GM18907 (cell line): ENCODE data around the gene DHRS7C.

Experiments used
- ATAC-seq: cut with Tn5 transposase; IDR thresholded peaks from one replicate; pipeline ENCODE4 v1.9.1; 2021; ENCODE audit warnings: mild to moderate bottlenecking, moderate library complexity; ENCODE audit not compliant: unreplicated experiment

DHRS7C gene, protein sequence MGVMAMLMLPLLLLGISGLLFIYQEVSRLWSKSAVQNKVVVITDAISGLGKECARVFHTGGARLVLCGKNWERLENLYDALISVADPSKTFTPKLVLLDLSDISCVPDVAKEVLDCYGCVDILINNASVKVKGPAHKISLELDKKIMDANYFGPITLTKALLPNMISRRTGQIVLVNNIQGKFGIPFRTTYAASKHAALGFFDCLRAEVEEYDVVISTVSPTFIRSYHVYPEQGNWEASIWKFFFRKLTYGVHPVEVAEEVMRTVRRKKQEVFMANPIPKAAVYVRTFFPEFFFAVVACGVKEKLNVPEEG

DNA sequence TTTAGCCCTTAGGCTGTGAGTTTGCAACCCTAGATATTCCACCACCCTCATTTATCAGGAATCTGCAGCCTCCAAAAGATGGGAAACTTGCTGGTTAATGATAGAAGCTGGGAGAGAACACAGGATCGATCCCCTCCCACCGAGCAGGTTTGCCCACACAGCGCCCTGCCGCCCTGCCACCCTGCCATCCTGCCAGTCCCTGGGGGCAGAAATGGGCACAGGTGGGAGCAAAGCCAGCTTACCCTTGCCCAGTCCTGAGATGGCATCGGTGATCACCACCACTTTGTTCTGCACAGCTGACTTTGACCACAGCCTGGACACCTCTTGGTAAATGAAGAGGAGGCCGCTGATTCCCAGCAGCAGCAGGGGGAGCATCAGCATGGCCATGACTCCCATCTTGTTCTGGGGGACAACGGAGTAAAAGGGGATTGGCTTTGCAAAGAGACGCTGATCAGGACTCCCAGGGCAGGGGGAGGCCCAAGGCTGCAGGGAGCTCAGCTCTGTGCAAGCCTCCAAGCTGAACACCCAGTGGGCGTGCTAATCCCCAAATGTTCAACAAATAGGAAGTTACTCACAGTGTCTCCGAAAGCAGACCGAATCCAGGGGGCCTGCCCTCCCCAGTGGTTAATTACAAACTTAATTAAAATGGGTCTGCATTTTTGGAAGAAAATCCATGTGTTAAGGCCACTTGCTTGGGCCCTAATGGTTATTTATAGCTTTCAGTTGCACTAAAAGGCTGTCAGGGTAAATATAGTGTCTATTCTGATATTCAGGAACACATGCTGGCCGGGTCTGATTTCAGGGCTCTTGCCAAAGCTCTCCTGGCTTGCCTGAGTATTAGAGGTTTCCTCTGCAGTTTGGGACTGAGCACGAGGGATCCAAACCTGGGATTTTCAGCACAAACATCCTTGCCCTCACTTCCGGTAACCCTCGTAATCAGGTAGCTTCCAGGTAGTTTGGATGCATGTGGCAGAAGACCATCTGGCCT, at the start of gene DHRS7C:
Gene DHRS7C, minus strand, starts transcription at position 704 of the 988 bp plus-strand sequence. Its CDS starts 308 bp downstream, at position 396.
- no peak for ATAC-seq

DNA sequence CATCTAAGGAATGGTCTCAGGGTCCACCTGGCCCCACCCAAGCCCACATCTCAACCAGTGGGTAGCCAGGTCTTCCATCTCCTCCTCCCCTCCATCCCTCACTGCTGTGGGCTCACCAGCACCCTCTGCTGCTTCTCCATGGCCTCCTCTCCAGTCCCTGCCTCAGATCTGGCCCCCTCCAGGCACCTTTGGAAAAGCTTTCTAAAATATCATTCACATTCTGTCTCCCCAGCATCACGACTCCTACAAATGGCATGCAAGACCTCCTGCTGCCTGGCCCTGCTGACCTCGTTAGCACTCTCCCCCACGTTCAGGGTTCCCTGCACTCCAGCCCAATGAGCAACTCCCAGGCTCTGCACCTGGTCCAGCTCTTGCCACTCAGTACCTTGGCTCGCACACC, 48.0 kb upstream of the DHRS7C start:
- no peak for ATAC-seq

DNA sequence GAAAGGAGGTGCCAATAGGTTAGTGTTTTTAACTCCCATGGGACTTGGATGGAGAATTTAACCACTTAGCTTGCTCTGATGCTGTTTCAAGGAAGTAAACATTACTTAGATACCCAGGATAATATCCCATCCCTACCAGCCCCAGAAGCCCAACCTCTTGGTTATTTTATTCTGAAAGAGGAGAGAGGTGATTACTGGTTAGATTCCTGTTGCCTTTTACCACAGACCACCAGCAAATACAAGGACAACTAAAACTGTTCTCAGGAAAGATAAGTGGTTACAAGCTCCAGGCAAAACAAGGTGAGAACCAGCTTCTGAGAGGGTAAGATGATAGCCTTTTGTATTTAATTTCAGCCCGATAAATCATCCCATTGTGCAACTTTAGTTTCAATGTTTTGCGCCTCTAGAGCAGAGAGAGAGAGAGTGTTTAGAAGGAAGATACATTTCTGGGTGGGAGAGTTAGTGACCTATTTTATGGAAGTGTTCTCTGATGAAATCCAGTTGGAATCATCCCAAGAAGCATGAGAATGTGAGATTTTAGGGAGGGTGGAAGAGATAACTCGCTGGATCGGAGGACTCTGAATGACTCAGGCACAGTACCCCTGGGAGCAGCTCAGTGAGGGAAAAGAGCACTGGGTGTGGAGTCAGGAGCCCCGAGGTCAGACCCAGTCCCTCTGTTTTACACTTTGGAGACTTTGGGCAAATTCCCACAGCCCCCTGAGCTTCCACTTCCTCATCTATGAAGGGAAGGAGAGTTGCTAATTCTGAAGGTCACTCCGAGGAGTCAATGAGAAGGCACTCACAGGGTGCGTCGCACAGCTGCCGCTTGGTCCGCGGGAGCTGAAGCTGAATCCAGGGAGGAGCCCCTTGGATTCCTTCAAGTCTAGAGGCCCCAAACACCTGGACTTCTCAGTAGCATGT, 46.4 kb upstream of the DHRS7C start:
- ATAC-seq = no peak

DNA sequence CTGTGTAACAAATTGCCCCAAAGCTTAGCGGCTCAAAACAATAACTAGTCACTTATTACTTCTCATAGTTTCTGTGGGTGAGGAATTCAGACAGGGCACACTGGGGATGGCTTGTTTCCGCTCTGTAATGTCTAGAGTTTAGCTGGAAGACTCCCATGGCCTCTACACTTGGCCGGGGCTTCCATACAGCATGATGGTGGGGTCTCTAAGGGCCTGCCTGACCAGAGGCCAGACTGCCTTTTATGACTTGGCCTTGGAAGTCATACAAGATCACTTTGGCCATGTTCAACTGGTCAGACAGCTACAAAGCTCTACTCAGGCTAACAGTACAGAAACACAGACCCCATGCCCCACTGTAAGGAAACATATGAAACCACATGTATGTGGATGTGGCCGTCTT, 42.5 kb upstream of the DHRS7C start:
- ATAC-seq = no peak

DNA sequence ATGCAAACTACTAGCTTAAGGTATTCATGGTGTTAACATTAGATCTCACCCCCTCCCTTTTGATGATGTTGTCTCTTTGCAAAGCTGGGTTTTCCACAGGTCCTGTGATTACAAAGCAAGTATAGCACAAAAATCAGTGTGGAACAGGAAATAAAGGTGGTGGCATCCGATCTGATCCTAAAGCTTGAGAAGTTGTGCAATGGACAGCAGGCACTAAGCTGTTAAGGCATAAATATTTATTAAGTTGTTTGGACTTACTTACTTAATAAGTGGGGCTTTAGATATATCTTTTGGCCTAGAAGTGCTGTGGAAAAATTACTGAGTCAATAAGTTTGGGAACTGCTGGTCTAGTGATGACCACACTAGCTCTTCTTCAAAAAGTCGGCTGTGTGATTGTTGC, 39.3 kb upstream of the DHRS7C start:
- ATAC-seq = no peak

DNA sequence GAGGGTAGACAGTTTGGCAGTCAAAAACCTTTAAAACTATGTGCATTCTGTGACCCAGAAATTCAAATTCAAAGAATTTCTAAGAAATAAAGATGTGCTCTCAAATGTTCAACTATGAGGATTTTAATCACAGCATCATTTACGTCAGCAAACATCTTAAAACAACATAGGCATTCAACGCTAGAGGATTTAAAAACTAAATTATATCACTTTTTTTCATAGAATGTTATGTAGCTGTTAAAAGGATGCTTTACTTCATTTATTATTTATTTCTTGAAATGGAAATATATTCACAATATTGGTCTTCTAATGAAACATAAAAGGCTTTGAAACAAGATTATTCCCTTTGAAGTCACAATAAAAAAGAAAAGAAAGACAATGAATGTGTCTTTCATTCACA, 38.0 kb upstream of the DHRS7C start:
- ATAC-seq = no peak

DNA sequence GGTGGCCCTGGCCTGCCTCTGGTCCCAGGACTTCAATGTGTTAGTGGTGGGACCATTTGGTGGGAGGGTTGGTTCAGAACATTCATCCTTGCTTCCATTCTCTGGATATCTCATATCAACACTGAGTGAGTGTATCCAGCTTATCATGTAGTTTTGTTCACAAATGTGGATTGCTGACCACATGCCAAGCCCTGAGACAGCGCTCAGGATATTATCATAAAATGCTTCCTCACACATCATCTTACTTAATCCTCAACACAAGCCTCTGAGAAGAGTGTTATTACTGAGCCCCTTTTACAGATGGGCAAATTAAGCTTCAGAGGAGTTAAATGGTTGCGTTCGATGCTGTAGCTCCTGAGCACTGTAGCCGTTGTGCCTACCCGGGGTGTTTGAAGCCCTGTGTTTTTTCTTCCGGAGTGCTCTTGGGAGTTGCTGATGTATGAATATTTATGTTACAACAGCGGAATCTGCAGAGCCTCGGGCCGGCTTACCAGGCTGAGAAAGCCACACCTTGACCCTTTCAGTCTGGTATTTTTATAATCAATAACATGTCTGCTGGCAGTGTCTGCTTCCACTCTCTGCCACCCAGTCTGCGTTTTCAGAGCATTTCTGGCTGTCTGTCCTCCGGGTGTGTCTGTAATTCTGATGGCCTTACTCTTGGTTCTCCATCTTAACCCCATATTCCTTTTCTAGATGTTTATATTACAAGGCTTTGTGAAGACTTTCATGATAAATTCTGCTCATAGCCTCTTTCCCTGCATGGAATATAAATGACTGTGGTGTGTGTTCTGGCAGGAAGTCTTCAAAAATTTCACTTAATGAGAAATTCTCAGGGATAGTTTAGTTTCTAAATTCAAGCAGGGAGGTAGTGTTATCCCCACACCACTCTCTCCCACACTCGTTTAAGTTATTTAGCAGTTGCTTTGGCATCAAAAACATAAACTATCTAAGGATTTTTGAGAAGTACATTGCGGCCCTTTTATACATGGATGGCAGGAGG, 37.2 kb upstream of the DHRS7C start:
- ATAC-seq = no peak

DNA sequence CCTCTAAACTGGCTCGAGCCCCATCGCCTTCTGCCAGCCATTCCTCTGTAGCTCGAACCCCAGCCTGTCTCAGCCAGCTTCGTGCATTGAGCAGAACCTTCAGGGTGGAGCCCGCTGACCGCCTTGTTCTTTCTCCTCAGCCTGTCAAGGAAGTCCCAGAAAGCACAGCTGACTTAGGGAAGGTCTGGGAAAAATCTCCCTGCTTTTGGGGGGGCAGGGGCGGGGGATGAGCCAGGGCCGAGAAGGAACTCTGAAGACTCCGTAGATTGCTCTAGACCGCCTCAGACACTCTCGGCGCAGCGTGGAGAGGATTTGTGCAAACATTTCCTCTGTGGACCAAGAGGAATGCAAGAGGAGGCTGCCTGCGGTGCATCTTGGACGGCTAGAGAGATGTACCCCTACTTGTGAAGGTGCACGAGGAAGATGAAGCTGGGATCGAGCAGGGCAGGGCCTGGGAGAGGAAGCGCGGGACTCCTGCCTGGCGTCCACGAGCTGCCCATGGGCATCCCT, 34.3 kb upstream of the DHRS7C start, which contains the start of gene GLP2R:
Gene GLP2R, plus strand, starts transcription at position 284 of the 510 bp plus-strand sequence. Its CDS starts 140 bp downstream, at position 424.
- ATAC-seq = no peak

DNA sequence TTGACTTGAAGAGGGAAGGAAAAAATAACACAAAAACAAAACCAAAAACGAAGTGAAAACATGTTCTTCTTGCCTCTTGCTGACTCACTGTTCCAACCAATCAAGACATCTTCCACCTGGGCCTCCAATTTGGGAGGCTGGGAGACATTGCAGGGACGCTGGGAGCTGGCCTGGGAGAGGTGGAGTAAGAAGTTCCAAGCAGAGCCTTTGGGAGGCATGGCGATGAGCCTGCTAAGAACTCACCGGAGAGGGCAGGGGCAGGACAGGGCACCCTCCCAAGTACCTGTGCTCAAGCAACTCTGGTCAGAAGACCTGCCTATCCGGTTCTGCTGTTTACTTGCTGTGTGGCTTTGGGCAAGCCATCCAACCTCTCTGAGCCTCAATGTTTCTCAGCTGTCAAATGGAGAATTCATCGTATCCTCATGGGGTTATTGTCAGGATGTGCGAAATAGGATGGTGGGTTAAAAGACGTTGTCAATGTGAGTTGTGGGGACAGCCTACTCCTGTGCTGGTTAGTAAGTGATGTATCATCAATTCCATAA, 33.5 kb upstream of the DHRS7C start:
- no peak for ATAC-seq

DNA sequence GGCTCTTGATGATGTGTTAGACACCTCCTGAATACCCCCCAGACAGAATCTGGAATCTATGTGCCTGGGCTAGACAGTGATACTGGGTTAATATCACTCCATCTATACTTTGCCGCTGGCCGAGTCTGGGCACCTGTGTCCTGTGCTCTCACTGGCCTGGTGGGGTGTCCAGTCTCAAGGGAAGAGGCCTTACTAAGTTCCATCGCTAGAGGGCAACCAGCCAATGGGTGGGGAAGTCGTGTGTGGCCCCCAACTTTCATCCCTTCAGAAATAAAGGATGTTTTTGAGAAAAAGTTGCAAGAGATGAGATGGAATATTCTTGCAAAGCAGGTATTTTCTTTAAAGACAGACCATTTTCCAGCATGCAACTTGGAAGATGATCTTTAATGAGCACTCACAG, 32.7 kb upstream of the DHRS7C start:
- ATAC-seq = no peak

DNA sequence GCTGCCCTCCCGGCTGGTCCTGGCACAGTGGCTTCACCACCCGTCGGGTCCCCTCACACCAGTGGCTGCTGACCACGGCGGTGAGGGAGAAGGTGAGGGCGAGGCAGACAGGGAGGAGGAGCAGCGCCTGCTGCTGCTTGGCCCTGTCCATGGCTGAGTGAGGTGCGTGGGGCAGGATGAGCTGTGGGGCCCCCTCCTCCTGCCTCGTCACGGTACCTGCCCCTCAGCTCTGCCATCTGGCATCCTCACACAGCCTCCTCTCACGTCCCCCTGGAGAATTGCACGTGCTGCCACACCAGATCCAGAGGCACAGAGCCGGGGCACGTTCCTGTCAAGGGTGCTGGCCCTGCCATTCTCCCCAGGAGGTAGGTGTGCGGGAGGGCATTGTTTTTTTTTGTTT, 30.5 kb upstream of the DHRS7C start, which contains the start of gene GSG1L2:
Gene GSG1L2, minus strand, starts transcription at position 159 of the 400 bp plus-strand sequence. Its CDS starts 8 bp downstream, at position 151.
- ATAC-seq = no peak

DNA sequence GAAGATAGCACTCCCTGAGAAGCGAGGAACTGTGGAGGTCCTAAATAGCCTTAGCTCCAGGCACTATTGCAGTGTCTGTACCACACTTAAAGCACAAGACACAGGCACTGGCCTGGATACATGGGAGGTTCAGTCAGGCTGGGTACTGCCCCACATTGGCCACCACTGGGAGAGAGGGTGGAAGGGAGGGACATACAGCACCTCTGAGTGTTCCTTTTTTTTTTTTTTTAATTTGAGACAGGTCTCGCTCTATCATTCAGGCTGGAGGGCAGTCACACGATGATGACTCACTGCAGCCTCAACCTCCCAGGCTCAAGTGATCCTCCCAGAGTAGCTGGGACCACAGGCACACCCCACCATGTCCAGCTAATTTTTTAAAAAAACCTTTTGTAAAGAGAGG, 29.1 kb upstream of the DHRS7C start:
- ATAC-seq = no peak

DNA sequence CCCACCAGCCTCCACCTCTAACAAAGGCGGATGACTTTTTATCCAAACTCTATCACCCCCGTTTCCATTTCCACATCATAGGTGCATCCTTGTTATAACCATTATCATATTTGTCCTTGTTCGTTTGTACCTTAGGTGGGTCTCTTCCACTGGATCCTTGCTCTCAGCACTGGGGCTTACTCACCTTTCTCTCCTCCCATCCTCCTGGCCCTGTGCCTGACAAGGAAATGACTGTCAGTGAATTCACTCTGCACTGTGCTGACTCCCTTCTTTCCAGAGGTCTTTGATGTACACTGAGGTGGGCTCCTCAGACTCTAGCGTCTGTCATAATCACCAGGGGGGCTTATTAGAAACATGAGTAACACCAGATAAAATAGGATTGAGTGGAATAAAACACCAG, 27.4 kb upstream of the DHRS7C start:
- ATAC-seq = no peak

DNA sequence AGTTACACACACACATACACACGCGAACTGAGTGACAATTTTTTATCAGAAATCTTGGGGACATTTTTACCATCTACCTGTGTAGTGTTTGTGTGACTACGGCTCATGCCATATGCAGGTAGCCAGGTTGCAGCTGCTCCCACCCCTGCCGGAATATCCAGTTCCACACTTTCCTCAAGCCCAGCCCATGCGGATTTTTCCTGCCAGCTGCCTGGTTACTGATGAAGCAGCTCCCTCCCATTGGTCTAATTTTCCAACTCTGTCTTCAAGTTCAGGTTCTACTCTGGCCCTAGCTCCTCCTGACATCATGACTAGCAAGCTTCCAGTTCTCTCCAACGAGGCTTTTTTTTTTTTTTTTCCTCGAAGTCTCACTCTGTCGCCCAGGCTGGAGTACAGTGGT, 25.7 kb upstream of the DHRS7C start:
- no peak for ATAC-seq

DNA sequence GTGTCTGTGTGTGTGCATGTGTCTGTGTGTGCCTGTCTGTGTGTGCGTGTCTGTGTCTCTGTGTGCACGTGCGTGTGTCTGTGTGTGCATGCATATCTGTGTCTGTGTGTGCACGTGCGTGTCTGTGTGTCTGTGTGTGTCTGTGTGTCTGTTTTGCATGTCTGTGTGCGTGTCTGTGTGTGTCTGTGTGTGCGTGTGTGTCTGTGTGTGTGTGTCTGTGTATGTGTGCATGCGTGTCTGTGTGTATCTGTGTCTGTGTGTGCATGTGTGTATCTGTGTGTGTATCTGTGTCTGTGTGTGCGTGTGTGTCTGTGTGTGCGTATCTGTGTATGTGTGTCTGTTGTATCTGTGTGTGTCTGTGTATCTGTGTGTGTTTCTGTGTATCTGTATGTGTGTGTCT, 25.1 kb upstream of the DHRS7C start:
- no peak for ATAC-seq

DNA sequence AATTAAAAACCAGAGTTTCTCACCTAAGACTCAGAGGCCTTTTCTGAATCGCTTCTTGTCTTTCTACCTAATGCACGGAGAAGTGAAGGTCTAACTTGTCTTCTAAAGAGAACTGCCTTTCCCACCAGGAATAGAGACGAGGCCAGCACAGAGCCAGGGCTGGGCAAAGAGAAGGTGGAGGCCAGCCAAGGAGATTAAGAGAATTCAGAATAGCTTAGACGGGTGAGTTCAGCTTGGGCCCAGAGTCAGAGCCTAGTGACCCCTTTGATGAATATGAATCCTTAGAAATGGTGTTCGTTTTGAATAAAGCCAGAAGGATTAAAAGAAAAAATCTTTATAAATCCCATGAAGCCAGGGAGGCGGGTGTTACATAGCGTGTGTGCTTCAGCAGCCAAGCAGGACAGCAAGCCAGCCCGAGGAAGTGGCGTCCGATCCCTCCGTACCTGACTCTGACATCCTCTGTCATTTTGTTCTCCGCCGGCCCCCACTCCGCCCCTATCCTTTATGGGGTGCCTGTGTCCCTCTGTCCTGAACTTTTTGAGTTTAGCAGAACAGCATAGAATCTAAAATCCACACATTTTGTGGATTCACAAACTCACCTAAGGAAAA, 23.0 kb upstream of the DHRS7C start:
- no peak for ATAC-seq

DNA sequence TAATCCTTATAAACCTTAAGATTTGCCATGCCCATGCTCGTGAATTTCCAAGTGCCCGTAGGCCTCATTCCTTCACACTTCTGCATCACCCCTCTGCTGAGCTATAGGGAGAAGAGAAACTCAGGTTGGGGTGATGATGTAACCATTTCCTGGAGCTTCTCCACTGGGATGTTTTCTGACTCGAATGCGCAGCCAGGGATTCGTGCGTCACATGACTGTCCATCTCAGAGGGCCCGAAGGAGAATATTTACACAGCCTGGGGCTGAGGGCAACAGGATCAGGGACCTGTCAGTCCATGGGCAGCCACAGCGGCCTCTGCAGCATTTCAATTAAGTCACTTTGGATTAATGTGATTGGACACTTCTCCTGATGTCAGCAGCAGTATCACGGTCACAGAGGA, 21.8 kb upstream of the DHRS7C start:
- no peak for ATAC-seq

DNA sequence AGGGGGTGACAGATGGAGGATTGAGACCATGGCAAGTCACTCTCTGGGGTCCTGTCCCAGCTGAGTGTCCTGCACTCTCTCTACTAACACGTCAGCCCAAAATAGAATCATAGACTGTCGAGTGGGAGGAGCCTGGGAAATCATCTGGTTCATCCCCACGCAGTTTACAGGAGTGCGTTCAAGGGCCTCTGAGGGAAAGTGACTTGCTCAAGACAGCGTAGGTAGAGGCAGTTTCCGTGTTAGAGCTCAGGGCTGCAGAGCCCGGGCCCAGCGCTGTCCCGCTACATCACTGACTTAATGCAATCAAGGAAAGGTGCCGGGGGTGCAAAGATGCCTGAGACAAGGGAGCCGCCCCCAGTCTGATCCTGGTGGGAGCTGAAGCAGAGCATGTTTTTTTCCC, 20.1 kb upstream of the DHRS7C start:
- no peak for ATAC-seq

DNA sequence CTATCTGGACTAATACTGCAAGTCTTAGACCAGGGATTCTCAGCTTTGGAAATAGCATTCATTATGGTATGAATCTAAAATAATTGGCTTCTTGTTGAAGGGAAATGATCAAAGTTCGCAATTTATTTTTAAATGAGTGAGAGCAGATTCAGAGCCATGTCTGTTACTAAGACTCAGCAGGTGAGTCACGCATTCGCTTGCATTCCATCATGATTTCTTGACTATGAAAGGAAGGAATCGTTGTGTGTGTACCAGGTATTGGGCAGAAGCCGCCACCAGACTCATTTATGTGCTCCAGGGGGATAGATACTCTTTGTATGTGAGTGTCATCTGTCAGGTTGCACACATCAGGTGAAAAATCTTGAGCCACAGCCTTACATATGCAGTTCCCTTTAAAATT, 19.7 kb upstream of the DHRS7C start:
- no peak for ATAC-seq
